ENCODE data around the gene RANBP10.

- TF ChIP-seq CTCF (IDR thresholded peaks at IDR 0.05) (no peak), POLR2A (IDR thresholded peaks at IDR 0.05) (no peak)
Observed at GRCh38 chr16:67758006-67758405, 48.4 kb downstream of the RANBP10 start.

Data from testis (tissue), 2 donors.